NCI-H146 (cell line): ENCODE results near the gene PPARG.

Experiments used
- DNase-seq: peaks from one replicate; lab custom pipeline; 2025; lab: John Stamatoyannopoulos, UW

Gene PPARG

GRCh38 chr3:12313519-12313918, 24.6 kb downstream of the PPARG start:
- no peak for DNase-seq

DNA sequence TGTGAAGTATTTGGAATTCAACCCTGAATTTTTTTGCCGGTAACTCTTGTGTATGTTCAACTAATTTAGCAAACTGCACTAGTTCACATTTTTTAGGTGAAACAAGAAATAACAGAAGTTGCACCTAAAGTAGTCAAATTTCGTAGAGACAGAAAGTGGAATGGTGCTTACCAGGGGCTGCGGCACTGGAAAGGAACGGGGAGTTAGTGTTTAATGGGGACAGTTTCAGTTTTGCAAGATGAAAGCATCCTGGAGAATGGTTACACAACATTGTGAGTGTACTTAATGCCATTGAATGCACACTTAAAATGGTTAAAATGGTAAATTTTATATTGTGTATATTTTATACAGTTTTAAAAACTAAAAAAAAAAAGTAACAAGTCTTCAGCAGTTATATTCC, 27.4 kb downstream of the PPARG start:
- DNase-seq: no peak

DNA sequence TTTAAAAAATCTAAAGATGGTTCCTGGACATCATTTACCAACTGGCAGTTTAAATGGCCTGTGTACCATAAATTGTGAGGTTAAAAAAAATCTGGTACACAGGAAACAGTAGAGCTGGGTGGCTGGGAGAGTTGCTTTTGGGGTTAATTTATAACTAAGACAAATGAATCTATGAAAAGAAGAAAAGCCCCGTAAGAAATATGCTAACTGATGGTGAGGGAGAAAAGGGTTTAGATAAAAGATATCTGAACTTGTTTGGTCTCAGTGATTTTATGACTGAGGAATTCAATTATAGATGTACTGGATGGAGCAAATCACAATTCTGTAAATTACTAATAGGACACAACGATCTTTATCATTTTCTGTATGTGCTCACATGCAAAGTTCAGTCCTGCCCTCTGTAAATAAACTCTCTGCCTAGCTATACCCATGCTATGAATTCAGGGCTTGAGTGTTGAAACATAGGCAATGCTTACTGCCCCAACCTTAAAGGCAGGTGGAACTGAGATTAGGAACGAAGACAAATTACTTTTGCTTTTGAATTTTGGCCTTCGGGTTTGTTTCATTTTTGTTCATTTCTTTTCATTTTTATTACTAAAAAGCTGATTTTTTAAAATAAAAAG, 28.0 kb downstream of the PPARG start:
- no peak for DNase-seq

GRCh38 chr3:12317914-12318313, 29.0 kb downstream of the PPARG start:
- no peak for DNase-seq

- no peak for DNase-seq
These were observed 30.1 kb downstream of the PPARG start for GRCh38 chr3:12318758-12319621.

DNA sequence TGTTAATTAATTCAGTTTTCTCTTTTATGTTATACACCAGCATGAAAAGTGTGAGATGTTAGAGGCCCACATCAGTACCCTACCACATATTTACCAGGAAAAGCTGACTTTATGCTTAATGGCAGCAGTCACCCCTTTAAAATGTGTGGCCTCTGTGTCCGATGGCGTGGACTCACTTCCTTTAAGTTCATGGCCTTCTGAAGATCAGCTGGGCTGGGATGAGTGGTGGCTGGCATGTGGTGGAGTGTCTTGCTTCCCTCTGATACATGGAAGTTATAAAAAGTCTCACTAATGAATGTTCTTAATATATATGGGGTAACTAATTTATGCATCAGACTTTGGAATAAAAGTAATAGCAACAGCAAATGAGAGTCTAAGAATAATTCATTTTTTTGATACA, 32.1 kb downstream of the PPARG start:
- DNase-seq: no peak

GRCh38 chr3:12323237-12323636, 34.4 kb downstream of the PPARG start:
- DNase-seq: no peak

DNA sequence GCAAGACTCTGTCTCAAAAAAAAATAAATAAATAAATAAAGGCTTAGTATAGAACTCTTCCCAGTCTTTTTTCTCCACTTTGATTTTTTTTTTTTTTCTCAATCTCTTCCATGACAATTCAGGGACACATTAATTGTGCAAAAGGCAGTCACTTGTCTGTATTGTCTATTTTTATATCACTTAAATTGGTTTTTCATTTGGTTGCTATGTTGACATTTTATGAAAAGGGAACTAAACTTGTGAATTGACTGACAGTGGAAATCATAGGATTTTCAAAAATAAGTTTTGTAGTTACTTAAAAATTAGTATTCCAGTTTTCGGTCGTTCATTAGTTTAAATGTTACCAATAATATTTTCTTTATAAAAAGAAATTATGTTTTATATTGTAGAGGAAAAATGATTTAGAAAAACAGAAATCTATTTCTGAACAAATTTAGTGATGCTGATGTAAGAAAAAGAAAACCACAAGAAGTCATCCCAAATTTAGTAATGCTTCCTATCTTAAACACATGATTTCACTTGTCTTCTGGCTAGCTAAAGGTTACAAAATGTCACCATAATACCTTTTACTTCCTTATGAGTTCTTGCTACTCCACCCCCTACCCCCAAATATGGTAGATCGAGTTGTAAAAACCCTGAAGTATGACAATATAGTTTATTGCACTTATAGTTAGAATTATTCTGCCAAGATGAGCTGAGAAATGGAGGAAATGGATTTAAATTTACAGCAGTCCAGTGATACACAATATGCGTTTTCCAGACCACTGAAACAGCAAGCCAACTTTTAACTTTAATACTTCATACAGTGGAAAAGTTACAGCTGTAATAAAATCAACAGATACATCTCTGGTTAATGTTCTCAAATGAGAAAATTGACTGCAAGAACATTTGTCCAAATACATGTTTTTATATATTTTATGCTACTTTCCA, 37.0 kb downstream of the PPARG start:
- DNase-seq: no peak

DNA sequence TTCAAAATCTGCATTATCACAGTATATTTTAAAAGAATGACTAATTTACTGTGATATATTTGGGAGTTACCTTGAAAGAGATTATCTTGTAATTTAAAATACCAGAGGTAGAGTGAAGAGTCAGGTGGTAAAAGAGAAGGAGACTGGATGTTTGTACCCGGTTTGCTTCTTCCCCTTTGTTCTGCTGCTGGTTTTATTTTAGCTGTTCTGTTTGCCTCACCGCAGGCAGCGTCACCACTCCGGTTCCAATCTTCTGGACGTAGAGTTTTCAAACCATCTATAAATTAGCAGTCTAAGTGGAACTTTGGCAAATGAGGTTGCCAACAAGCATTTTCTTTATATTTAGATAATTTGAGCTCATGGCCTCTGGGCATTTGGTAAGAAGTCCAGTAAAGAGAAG, 38.2 kb downstream of the PPARG start:
- no peak for DNase-seq

GRCh38 chr3:12328132-12328836, 39.4 kb downstream of the PPARG start:
- DNase-seq: no peak

- DNase-seq: no peak
These were observed 40.1 kb downstream of the PPARG start for GRCh38 chr3:12328837-12329462.

DNA sequence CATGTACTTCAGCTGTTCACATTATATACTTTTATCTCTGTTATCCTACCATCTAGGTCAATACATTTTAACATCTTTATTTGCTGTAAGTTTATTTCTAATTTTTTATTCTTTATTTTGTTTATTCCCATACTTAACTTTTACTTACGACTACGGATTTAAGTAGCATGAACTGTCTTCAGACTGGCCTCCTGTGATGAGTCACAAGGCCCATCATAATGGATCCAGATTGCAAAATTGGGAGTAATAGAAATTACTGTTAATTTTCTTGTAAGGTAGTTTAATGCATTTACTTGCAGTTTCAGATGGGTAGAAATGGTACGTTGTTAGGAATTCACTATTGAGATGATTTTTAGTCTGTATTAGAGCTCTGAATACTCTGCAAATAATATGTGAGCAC, 45.9 kb downstream of the PPARG start:
- DNase-seq: no peak

DNA sequence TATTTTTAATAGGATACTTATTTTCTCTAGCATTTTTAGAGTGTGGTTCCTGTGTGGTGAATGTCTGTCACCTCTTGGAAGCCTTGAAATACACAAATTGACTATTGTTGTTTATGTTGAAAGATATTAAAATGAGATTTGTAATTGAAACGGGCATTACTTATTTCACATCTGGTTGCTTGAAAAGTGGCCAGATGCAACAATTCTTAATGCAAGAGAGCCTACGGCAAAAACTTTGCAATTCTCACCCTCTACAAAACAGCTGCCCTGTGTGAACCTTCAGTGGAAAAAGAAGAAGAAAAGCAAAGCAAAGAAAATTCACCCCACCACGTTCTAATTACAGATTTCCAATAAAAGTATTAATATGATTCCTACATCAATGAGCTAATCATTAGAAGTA, 46.6 kb downstream of the PPARG start:
- no peak for DNase-seq

DNA sequence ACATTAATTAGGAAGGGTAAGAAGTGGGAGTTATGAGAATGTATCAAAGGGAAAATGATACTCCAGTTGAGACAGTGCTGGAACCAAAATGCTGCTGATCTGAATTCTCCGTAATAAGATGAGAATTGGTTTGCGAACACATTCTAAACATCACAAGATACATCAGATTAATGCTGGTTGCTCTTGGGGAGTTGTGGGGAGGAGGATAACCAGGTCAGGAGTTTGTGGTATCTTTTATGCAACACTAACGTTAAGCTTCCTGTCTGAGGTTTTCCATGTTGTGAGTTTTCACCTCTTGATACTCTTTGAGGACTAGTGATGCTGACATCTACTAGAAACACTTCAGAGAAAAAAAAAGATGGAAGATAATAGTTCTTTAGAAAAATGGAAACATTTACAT, 47.2 kb downstream of the PPARG start:
- DNase-seq: no peak

GRCh38 chr3:12338595-12339546, 50.0 kb downstream of the PPARG start:
- DNase-seq: no peak

GRCh38 chr3:12339701-12340480, 51.0 kb downstream of the PPARG start:
- DNase-seq: no peak

GRCh38 chr3:12340506-12340905, 51.6 kb downstream of the PPARG start:
- DNase-seq: no peak

GRCh38 chr3:12342151-12342550, 53.3 kb downstream of the PPARG start:
- DNase-seq: no peak

DNA sequence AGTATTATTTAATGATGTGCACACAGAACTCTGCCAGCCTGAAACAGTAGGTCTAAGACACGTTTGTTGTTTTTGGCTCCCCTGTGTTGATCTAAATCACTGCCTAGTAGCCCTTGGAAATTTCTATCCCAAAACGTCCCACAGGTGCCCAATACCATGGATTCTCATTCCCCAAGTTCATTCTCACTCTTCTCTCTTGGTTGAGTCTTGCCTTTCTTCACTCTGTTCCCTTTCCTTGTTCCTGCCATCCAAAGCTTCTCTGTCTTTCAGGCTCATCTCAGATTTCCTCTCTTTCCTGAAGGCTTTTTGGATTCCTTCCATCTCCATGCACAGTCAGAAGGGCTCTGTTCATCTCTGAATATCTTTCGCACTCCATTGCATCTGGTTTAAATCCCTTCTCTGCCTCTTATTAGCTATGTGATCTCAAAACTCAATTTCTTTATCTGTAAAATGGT, 54.2 kb downstream of the PPARG start:
- no peak for DNase-seq
